Stimulated activated naive CD8-positive, alpha-beta T cell treated with anti-CD3 and anti-CD28 coated beads, Interleukin-15, Interleukin-2, amounts not matched to agents 100 U/mL and 50 U/mL, for 24 hours (primary cell): ENCODE data around the gene TRAPPC14.

Source experiments
- ATAC-seq: fragments of 150-1000 bp; cut with Tn5 transposase; one replicate; pipeline ENCODE4 v1.10.0; 2021
- DNase-seq: peaks from one replicate; pipeline ENCODE4 v3.0.0; 2021

The TRAPPC14 gene

DNA sequence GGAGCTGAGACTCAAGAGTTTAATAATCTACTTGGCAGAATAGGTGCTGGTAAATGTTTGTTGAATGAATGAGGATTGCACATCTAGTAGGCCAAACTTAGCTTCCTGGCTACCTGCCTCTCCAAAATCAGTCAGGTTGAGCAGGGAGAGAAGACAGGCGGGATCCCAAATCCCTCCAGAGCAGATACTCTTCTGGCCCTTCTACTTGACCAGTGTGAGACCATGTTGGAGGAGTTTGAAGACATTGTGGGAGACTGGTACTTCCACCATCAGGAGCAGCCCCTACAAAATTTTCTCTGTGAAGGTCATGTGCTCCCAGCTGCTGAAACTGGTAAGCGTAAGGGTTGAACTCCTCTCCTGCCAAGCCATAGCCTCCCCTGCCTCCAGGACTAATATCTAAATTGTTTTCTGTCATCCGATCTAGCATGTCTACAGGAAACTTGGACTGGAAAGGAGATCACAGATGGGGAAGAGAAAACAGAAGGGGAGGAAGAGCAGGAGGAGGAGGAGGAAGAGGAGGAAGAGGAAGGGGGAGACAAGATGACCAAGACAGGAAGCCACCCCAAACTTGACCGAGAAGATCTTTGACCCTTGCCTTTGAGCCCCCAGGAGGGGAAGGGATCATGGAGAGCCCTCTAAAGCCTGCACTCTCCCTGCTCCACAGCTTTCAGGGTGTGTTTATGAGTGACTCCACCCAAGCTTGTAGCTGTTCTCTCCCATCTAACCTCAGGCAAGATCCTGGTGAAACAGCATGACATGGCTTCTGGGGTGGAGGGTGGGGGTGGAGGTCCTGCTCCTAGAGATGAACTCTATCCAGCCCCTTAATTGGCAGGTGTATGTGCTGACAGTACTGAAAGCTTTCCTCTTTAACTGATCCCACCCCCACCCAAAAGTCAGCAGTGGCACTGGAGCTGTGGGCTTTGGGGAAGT is 34.0 kb downstream of the TRAPPC14 start:
- DNase-seq = no peak
- ATAC-seq = no peak

GRCh38 chr7:100122568-100122967 is 36.0 kb downstream of the TRAPPC14 start:
- no peak for ATAC-seq
- no peak for DNase-seq

DNA sequence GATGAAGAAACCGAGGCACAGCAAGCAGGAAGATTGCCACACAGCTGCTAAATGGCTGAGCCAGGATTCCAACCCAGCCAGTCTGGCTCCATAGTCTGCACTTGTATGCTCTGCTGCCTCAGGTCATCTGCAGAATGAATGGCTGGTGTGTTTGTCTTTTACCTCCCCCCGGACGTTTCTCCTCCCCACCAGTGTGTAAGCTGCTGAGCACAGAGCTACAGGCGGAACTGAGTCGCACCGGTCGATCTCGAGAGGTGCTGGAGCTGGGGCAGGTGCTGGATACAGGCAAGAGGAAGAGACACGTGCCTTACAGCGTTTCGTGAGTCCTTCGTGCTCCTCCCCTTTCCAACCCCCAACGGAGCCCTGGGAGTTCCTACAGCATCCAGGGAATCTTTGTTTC is 36.5 kb downstream of the TRAPPC14 start:
- ATAC-seq = no peak
- DNase-seq = no peak

DNA sequence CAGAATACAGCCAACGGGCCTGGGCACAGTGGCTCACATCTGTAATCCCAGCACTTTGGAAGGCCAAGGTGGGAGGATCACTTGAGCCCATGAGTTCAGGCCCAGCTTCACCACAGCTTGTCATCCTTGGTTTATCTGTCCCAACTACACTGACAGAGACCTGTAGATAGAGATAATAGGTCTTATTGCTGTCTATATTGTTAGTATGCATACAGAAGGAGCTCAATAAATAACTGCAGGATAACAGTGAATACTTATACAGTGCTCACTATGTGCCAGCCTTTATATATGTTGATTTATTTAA is 37.8 kb downstream of the TRAPPC14 start:
- ATAC-seq (no peak), DNase-seq (no peak)

DNA sequence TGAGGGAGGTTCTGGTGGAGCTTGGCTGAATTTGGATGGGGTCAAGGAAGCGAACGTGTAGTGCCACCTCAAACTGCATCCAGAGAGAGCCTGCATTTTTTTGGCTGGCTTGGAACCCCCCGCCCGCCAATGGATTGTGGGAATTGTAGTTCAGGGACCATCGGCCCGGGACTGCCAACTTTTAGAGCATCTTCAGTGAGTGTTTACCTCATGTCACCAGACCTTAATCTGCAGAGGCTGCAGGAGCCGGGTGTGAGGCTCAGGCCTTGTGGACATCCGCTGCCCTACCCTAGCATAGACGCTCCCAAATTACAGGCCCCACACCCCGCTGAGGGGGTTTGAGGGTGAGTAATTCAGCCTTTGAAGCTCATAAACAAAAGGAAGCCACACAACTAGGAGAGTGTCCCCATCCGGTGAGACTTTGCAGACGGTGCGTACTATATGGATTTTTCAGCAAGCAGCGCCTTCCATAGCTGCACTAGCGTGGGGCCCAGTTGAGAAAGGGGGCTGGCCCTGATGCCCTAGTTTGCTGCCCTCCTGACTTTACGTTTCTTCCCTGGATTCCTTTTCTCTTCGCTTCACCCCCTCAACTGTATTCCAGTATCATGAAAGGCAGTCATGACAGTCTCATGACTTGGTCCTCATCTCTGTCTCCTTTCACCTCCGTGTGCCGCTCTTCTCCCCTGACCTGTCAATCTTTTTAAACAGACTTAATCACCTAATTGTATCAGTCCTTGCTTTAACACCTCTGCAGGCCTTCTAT is 38.4 kb downstream of the TRAPPC14 start:
- DNase-seq = peak; percentile 68
- peak; percentile 67 for ATAC-seq

- DNase-seq (peak; percentile 95), ATAC-seq (peak; percentile 78)
Observed at GRCh38 chr7:100119072-100119969, 39.2 kb downstream of the TRAPPC14 start, which contains the start of the genes CNPY4 and TAF6. CNPY4 (plus strand) TSS chr7:100119634; CDS start chr7:100119745, 111 bp downstream. TAF6 (minus strand) TSS chr7:100119358; CDS start chr7:100114209, 5,149 bp downstream.

GRCh38 chr7:100118388-100119071 is 40.0 kb downstream of the TRAPPC14 start:
- DNase-seq (no peak), ATAC-seq (no peak)

- ATAC-seq = no peak
- no peak for DNase-seq
Observed at GRCh38 chr7:100115026-100115425, 43.5 kb downstream of the TRAPPC14 start.

DNA sequence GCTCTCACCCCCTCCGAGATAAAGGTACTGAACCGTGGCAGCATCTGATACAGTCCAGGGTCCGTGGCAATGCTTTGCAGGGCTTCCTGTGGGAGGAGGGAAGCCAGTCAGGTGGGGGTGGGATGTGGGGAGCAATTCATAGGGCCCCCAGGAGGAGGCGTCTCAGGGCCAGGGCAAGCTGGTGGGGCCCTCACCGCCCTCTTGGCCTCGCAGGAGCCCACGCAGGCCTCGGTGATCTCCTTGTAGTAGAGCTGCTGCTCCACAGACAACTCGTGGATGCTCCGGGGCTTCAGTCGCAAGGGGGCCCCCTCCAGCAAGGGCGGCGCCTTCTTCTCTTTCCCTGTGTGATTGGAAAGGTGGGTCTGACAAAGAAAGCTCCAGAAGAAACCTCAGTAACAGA is 46.6 kb downstream of the TRAPPC14 start:
- DNase-seq (no peak), ATAC-seq (no peak)

GRCh38 chr7:100111156-100111555 is 47.4 kb downstream of the TRAPPC14 start:
- no peak for DNase-seq
- no peak for ATAC-seq

- DNase-seq (no peak), ATAC-seq (no peak)
Observed at GRCh38 chr7:100109521-100110163, 48.9 kb downstream of the TRAPPC14 start.

DNA sequence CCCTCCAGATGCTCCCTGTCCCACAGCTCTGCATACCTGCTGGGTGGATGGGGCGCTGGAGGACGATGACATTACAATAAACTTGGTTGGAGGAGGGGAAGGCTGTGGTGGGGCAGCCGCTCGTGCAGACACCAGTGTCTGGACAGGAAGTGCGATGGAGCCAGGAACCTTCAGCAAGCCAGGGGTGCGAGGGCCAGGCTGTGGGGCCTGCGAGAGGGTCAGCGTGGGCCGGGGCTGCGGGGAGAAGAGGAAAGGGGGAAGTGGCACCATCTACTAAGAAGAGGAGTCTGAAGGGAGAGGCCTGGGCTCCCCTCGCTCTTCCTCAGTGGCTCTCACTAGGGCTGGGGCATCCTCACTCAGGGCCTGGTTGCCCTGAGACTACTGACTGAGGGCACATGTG is 50.6 kb downstream of the TRAPPC14 start:
- DNase-seq (no peak), ATAC-seq (no peak)

DNA sequence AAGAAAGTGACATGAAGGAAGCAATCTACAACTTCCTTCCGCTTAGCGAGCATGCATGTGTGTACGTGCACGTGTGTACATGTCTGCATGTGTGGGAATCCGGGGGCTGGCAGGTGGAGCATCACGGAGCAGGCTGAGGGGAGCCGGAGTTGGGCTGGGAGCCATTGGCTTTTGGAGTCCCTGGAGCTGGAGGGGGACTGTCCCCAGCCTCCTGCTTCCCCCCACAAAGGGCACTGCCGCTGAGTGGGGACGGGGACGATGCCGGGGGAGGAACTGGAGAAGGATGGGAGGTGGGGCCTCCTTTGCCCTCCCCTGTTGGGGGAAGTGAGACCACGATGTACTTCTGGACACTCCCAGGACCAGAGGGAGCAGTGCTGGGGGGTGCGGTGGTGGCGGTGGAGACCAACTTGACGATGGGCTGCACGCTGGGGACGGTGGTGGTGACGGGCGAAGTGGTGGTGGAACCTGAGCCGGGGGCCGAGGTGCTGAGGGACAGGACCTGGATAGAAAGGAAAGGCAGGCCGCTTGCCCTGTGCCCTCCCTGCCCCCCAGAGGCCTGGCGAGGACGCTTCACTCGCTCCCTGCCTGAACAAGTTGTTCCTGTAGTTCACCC is 51.3 kb downstream of the TRAPPC14 start:
- ATAC-seq (no peak), DNase-seq (no peak)

DNA sequence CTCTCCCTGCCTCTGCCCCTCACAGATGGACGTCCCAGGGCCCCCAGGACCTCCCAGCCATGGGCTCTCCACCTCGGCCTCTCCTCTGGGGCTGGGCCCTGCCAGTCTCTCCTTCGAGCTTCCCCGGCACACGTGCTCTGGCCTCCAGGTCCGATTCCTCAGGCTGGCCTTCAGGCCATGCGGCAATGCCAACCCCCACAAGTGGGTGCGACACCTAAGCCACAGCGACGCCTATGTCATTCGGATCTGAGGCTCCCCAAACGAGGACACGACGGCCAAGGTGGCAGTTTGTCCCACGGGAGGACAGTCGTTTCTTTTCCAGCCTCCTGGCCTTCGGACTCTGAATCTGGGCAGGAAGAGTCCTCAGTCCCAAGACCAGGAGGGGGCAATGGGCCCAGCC is 51.9 kb downstream of the TRAPPC14 start:
- DNase-seq = no peak

GRCh38 chr7:100105534-100105933 is 53.0 kb downstream of the TRAPPC14 start:
- DNase-seq (no peak), ATAC-seq (no peak)

More for the DNA sequence above, 51.9 kb downstream of the TRAPPC14 start:
- no peak for ATAC-seq
